ENCODE data around the gene SLBP.

Gene SLBP

GRCh38 chr4:1728061-1728980 lies 16.2 kb upstream of the SLBP start:
- in situ Hi-C loops (cut with MboI; ENCODE audit: low sequenced_read_pairs), result no loop called here

- in situ Hi-C loops (cut with MboI; ENCODE audit: low sequenced_read_pairs), result no loop called here
Measured at GRCh38 chr4:1727117-1728031, 15.3 kb upstream of the SLBP start.

GRCh38 chr4:1726146-1726934 lies 14.2 kb upstream of the SLBP start:
- in situ Hi-C loops (cut with MboI; ENCODE audit: low sequenced_read_pairs), result no loop called here

GRCh38 chr4:1725521-1725920 lies 13.4 kb upstream of the SLBP start:
- in situ Hi-C loops (cut with MboI; ENCODE audit: low sequenced_read_pairs), result no loop called here

GRCh38 chr4:1723131-1723801 lies 11.1 kb upstream of the SLBP start:
- in situ Hi-C loops (cut with MboI; ENCODE audit: low sequenced_read_pairs), result no loop called here

GRCh38 chr4:1722551-1723118 lies 10.5 kb upstream of the SLBP start:
- in situ Hi-C loops (cut with MboI; ENCODE audit: low sequenced_read_pairs), result no loop called here

GRCh38 chr4:1721666-1722550 lies 9.8 kb upstream of the SLBP start:
- in situ Hi-C loops (cut with MboI; ENCODE audit: low sequenced_read_pairs), result no loop called here

- in situ Hi-C loops (cut with MboI; ENCODE audit: low sequenced_read_pairs), result no loop called here
Measured at GRCh38 chr4:1721003-1721665, 9.0 kb upstream of the SLBP start, which contains the start of the genes TACC3 and TMEM129. Gene TACC3, plus strand, starts transcription at chr4:1721521. Its CDS starts 1,901 bp downstream, at chr4:1723422. Gene TMEM129, minus strand, starts transcription at chr4:1721323. Its CDS starts 486 bp downstream, at chr4:1720837.

GRCh38 chr4:1720163-1720983 lies 8.3 kb upstream of the SLBP start:
- in situ Hi-C loops (cut with MboI; ENCODE audit: low sequenced_read_pairs), result no loop called here

GRCh38 chr4:1718095-1718850 lies 6.2 kb upstream of the SLBP start:
- in situ Hi-C loops (cut with MboI; ENCODE audit: low sequenced_read_pairs), result no loop called here

- in situ Hi-C loops (cut with MboI; ENCODE audit: low sequenced_read_pairs), result no loop called here
Measured at GRCh38 chr4:1717129-1718094, 5.3 kb upstream of the SLBP start.

GRCh38 chr4:1716065-1716945 lies 4.2 kb upstream of the SLBP start:
- in situ Hi-C loops (cut with MboI; ENCODE audit: low sequenced_read_pairs), result no loop called here

GRCh38 chr4:1715002-1715758 lies 3.1 kb upstream of the SLBP start:
- in situ Hi-C loops (cut with MboI; ENCODE audit: low sequenced_read_pairs), result no loop called here

Data from HL-60/S4 treated with phorbol 12-myristate 13-acetate at 8.2 ng/mL for 4 days and 3 days (cell line).